Coronary artery (tissue), 2 donors: Measurements from ENCODE around the gene EVI5.

Experiments used
- DNase-seq: peaks from one replicate; pipeline ENCODE4 v3.0.0-alpha.2; 2017; ENCODE audit warnings: low spot score
- H3K27ac ChIP-seq, 2 donors: fragments of 200-600 bp; sonication (generic); one replicate each; pipeline ENCODE4 v1.5.1; 2016 to 2019
- H3K4me3 ChIP-seq: fragments of 200-600 bp; sonication (generic); 2 replicates; pipeline ENCODE4 v1.5.1; 2016; ENCODE audit warnings: mild to moderate bottlenecking, moderate library complexity
- TF ChIP-seq, protein P1 (sequence below): fragments of 200-600 bp; sonication (generic); IDR thresholded peaks from one replicate; pipeline ENCODE4 v1.5.1; 2019; ENCODE audit warnings: antibody characterized with exemption

Gene EVI5

DNA sequence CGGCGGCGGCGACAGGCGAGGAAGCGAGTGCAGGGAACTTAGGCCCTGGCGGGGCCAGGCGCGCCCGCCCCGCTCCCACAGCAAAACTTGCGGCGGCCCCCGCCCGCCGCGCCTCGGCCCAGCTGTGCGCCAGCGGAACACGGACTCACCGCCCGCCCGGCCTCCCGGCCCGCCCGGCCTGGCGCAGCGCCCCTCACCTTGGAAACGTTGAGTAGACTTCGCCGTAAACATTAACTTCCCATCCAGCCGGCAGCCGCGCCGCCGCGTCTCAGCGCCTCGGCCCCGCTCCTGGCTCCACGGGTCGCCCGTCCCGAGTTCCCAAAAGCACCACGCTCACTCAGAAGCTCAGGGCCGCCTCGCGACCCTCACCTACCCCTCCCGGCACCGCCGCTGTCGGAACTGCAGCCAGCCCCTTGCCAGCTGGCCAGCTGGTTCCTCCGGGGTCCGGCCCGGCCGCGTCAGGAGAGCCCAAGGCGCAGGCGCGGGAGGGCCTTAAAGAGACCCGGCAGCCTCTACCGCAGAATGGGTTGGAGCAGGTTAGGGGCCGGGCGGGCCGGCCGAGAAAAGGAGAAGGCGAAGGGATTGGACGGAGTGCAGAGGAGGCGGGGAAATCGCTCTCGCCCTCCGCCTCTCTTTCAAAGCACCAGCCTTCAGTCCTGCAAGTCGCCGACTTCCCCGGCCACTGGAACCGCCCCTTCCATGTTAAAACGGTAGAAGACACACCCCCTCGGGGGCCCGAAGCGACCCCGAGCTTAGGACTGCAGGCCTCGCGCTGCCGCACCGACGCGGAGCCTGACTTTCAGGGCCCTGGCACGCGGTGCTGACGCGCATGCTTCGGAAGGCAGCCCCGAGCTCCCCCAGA lies at the start of gene EVI5:
EVI5 (minus strand) TSS at position 470 of the 862 bp plus-strand sequence. CDS start 48,562 bp downstream, outside the sequence.
- H3K4me3 ChIP-seq = peak within 1 kb of the TSS; percentile 84
- DNase-seq = peak; percentile 96

DNA sequence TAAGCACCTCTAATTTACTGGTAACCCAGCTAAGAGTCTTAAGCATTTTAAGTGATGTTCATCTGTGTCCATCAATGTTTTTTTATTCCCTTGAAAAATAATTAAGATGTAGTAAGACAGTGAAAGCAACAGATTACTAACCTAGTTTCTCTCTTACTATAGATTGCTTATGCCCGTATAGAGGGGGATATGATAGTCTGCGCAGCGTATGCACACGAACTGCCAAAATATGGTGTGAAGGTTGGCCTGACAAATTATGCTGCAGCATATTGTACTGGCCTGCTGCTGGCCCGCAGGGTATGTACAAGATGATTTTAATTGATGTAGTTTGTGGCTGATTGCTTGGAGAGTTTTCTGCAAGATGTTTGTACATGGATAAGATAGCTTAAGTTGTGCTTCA lies 49.7 kb upstream of the EVI5 start:
- TF ChIP-seq, protein P1, sequence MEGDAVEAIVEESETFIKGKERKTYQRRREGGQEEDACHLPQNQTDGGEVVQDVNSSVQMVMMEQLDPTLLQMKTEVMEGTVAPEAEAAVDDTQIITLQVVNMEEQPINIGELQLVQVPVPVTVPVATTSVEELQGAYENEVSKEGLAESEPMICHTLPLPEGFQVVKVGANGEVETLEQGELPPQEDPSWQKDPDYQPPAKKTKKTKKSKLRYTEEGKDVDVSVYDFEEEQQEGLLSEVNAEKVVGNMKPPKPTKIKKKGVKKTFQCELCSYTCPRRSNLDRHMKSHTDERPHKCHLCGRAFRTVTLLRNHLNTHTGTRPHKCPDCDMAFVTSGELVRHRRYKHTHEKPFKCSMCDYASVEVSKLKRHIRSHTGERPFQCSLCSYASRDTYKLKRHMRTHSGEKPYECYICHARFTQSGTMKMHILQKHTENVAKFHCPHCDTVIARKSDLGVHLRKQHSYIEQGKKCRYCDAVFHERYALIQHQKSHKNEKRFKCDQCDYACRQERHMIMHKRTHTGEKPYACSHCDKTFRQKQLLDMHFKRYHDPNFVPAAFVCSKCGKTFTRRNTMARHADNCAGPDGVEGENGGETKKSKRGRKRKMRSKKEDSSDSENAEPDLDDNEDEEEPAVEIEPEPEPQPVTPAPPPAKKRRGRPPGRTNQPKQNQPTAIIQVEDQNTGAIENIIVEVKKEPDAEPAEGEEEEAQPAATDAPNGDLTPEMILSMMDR = no peak
- H3K4me3 ChIP-seq = peak overlapping the region; percentile 98
- no peak for DNase-seq
- no peak overlapping the region for H3K27ac ChIP-seq

More for the DNA sequence above, at the start of gene EVI5:
- TF ChIP-seq, protein P1 = no peak
- peak within 1 kb of the TSS; percentile 96 to 97 for H3K27ac ChIP-seq

DNA sequence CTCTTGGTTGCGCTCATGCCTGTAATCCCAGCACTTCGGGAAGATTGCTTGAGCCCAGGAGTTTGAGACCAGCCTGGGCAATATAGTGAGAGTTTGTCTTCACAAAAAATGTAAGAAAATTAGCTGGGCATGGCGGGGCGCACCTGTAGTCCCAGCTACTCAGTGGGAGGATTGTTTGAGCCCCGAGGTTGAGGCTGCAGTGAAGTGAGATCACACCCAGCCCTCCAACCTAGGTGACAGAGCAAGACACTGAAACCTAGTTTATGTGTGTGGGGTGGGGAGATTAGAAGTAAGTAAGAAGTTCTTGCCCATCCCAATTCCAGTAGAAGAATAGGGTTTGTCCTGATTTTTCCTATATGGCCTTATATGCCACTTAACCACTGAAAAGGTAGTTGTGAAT lies 48.9 kb upstream of the EVI5 start:
- Histone ChIP-seq H3K27ac (peak overlapping the region in 1 of 2 donors; percentile 8), H3K4me3 (peak overlapping the region; percentile 98)
- no peak for DNase-seq

DNA sequence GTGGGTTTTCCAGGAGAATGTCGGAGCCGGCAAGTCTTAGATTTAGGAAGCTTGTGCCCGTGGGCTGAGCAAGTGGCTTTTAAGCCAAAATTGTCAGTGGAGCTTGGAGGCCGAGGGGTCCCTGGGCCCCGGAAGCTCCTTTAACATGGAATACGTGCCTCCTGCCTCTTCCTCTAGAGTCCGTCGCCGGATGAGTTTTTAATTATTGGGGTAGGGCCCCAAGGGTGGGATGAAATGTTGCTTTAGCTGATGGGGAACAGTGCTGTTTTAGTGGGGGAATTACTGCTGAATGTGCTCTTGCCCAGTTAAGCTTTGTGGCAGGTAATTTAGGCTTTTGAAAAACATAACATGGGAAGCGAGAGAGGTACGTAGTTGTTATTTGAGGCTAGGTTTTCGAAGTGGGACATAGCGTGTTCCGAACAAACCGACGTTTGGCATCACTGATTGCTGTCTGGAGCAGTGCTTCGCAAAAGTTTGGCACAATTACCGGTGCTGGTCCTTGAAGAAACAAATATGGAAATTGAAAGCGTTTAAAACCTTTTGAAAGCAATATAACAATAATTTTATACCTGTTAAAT lies 47.7 kb upstream of the EVI5 start:
- DNase-seq = no peak
- peak overlapping the region; percentile 98 for H3K4me3 ChIP-seq
- peak overlapping the region; percentile 90 to 96 for H3K27ac ChIP-seq
- TF ChIP-seq, protein P1 = no peak

More for the DNA sequence above, 48.9 kb upstream of the EVI5 start:
- TF ChIP-seq, protein P1 = no peak

DNA sequence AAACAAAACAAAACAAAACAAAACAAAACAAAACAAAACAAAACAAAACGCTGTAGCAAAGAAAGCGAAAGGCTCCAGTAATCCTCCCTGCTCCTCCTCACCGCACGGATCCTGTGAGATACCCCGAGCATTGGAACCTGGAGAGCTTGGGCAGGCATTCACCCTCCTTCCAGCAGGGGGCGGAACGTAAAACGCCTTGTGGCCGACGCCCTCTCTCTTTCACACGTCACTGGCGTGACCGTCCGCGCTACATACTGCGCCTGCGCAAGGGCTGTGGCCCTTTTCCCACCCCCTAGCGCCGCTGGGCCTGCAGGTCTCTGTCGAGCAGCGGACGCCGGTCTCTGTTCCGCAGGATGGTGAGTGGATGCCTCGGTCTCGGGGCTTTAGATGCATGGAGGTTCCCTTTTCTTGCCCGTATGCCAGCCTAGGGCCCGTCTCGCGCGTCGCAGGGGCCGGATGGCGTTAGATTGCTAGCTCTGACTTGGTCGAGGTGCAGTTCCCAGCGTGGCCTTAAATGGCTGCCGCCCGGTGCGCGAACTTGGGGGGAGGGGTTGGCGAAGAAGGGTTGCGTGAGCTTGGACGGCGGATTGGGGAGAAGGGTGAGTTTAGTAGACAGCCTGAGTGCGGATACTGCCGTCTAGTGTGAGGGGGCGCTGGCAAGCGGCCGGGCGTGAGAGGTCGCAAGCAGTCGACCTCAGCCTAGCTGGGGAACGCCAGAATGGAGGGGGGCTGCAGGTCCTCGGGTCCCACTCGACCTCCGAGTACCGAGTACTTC lies 47.0 kb upstream of the EVI5 start, which contains the start of gene RPL5:
RPL5 (plus strand) TSS at position 279 of the 775 bp plus-strand sequence; CDS start at position 354, 75 bp downstream.
- TF ChIP-seq, protein P1 = peak; percentile 76
- Histone ChIP-seq H3K27ac (peak within 1 kb of the TSS; percentile 90 to 96), H3K4me3 (peak within 1 kb of the TSS; percentile 98)
- DNase-seq = peak; percentile 97

DNA sequence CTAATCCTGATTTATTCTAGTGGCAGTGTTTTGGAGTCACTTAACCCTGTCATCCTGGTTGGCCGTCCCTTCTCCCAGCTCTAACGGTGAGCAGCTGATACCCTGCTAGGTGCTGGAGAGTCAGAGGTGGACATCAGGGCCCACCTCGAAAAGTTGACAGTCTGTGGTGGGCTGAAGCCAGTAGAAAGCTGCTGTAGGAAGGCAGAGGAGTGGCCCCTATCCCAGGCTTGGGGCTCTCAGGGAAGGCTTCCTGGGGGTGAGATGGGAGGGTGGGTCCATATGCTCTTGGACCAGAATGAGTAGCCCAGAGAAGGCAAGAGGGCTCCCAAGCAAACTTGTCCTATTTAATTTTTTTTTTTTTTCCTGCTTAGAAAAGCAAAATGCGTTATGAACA lies 46.5 kb upstream of the EVI5 start:
- peak overlapping the region; percentile 98 for H3K4me3 ChIP-seq
- DNase-seq = no peak
- peak overlapping the region in 1 of 2 donors; percentile 90 for H3K27ac ChIP-seq
- TF ChIP-seq, protein P1 = no peak
